Activated CD4-positive, alpha-beta T cell treated with anti-CD3 and anti-CD28 coated beads, Interleukin-2, amount 50 U/mL, for 1 hour (primary cell): ENCODE measurements around the gene TBX10.
"Not testable (repeated sequence)": the region's sequence is repeated elsewhere in the genome, so short reads cannot be mapped to it uniquely, and the experiment has no call there.

ENCODE experiments used
- DNase-seq: peaks from one replicate; pipeline ENCODE4 v3.0.0-alpha.2; 2020

The TBX10 gene

GRCh38 chr11:67639438-67639859 is at the start of gene TBX10:
TBX10 (minus strand) TSS chr11:67639763; CDS start chr11:67639472, 291 bp downstream.
- no peak for DNase-seq

GRCh38 chr11:67689178-67689577 is 49.6 kb upstream of the TBX10 start:
- no peak for DNase-seq

GRCh38 chr11:67687986-67688385 is 48.4 kb upstream of the TBX10 start:
- no peak for DNase-seq

GRCh38 chr11:67685641-67686332 is 46.2 kb upstream of the TBX10 start:
- not testable (repeated sequence) for DNase-seq

GRCh38 chr11:67682126-67683034 is 42.8 kb upstream of the TBX10 start:
- DNase-seq = not testable (repeated sequence)

GRCh38 chr11:67680696-67681470 is 41.3 kb upstream of the TBX10 start:
- DNase-seq = no peak

GRCh38 chr11:67675058-67675747 is 35.6 kb upstream of the TBX10 start:
- DNase-seq = no peak

- DNase-seq = no peak
These were observed 34.9 kb upstream of the TBX10 start, which contains the start of gene ALDH3B2 for GRCh38 chr11:67674442-67674871. ALDH3B2 (minus strand) TSS chr11:67674623; CDS start chr11:67666935, 7,688 bp downstream.

- DNase-seq = no peak
These were observed 34.3 kb upstream of the TBX10 start for GRCh38 chr11:67673902-67674301.

- no peak for DNase-seq
These were observed 33.8 kb upstream of the TBX10 start for GRCh38 chr11:67673358-67673757.

GRCh38 chr11:67671211-67671520 is 31.6 kb upstream of the TBX10 start:
- DNase-seq = no peak

- DNase-seq = no peak
These were observed 31.0 kb upstream of the TBX10 start for GRCh38 chr11:67670316-67671210.

- no peak for DNase-seq
These were observed 28.6 kb upstream of the TBX10 start for GRCh38 chr11:67668192-67668551.

GRCh38 chr11:67667490-67668191 is 28.1 kb upstream of the TBX10 start:
- no peak for DNase-seq

GRCh38 chr11:67666676-67667489 is 27.3 kb upstream of the TBX10 start:
- no peak for DNase-seq

GRCh38 chr11:67666303-67666645 is 26.7 kb upstream of the TBX10 start:
- DNase-seq = no peak

- DNase-seq = no peak
These were observed 26.2 kb upstream of the TBX10 start for GRCh38 chr11:67665541-67666302.

- no peak for DNase-seq
These were observed 25.4 kb upstream of the TBX10 start for GRCh38 chr11:67664696-67665540.
